RPMI7951 (cell line): ENCODE results near the gene TPMT. TPM values are rescaled to one million over a fixed set of nuclear protein-coding genes. Genes with fewer than 3 reads are reported as not detected.

Experiments
- DNase-seq: peaks from one replicate; pipeline ENCODE4 v3.0.0-alpha.2; 2012; ENCODE audit warnings: low read depth
- total RNA-seq: library from RNA; depleted of rRNA; stranded (reverse); fragments of >200 nt; shearing (Covaris generic); gene quantifications from 2 replicates; pipeline ENCODE4 v1.2.3, GENCODE V29; 2014

Gene TPMT
- total RNA-seq, 1 experiment from 2014 or later, result 26.8 TPM

- DNase-seq, result no peak
Measured at GRCh38 chr6:18117136-18117535, 37.7 kb downstream of the TPMT start.

- peak; percentile 68 for DNase-seq
Measured at GRCh38 chr6:18115356-18115755, 39.5 kb downstream of the TPMT start.

- DNase-seq, result no peak
Measured at GRCh38 chr6:18110162-18110561, 44.7 kb downstream of the TPMT start.

- no peak for DNase-seq
Measured at GRCh38 chr6:18107061-18107460, 47.8 kb downstream of the TPMT start.

- no peak for DNase-seq
Measured at GRCh38 chr6:18102783-18103509, 51.9 kb downstream of the TPMT start.

- no peak for DNase-seq
Measured at GRCh38 chr6:18101873-18102272, 53.0 kb downstream of the TPMT start.

DNA sequence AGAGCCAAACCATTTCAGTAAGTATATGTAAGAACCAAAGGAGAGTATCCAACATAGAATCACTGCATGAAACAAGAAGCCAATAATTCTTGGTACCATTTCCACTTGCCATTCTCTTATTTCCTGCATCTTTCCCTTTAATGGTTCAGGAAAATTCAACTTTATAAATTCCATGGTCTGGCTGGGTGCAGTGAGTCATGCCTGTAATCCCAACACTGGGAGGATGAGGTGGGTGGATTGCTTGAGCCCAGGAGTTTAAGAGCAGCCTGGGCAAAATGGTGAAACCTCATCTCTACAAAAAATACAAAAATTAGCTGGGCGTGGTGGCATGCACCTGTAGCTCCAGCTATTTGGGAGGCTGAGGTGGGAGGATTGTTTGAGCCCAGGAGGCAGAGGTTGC lies 53.6 kb downstream of the TPMT start:
- DNase-seq, result peak; percentile 31

GRCh38 chr6:18100296-18100695 lies 54.6 kb downstream of the TPMT start:
- no peak for DNase-seq

GRCh38 chr6:18099511-18099910 lies 55.4 kb downstream of the TPMT start:
- DNase-seq, result no peak

DNA sequence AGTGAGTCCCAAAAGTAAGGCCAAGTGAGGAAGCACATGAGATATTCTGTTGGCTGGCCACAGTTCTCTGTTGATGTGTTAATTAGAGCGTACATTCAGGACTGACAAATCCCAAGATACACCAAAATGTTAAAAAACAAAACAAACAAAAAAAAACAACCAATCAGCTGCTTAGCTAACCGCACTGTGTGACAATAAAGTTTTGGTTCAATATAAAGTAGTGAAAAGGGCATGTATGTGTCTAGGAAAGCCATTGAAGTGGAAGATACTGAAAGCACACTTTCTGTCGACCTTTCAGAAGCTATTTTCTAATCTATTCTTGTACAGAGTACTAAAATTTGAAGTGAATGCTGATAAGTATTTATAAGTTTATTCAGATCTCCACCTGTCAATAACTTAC lies 58.5 kb downstream of the TPMT start:
- no peak for DNase-seq

- no peak for DNase-seq
Measured at GRCh38 chr6:18091382-18091781, 63.5 kb downstream of the TPMT start.

- no peak for DNase-seq
Measured at GRCh38 chr6:18090349-18090786, 64.5 kb downstream of the TPMT start.

GRCh38 chr6:18088419-18089296 lies 66.2 kb downstream of the TPMT start:
- DNase-seq, result no peak

DNA sequence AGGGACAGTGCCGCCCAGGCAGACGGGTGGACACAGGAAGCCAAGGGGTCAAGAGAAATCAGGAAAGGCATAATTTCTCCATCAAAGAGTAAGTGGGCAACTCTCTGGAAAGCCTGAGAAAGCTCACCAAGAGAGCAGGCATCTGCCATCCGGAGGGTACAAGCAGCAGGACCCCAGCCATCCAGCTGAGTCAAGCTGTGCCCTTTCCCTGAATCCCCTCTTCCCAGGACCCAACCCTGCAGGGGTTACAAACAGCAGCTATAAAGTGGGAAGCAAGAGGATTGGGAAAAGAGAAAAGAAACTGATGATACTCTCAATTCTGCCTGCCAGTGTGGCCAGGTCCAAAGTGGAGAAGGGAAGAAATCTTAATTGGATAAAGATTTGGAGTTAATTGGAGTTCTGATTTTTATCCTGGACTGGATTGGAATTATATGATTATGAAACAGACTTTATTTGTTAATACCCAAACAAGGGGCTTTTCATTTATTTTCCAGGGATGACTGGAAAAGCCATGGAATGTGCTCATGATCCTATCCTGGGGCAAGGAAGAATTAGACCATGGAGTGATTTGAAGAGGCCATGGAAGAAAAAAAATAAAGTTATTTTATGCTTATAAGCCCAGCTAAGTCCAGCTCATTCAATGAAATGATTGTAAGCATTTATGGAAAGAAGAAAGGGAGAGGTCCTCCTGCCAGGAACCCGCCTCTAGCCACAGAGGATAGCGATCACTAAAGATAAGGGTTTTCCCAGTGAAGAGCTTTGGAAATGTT lies 67.3 kb downstream of the TPMT start:
- peak; percentile 49 for DNase-seq

GRCh38 chr6:18081025-18081668 lies 73.7 kb downstream of the TPMT start:
- DNase-seq, result no peak

DNA sequence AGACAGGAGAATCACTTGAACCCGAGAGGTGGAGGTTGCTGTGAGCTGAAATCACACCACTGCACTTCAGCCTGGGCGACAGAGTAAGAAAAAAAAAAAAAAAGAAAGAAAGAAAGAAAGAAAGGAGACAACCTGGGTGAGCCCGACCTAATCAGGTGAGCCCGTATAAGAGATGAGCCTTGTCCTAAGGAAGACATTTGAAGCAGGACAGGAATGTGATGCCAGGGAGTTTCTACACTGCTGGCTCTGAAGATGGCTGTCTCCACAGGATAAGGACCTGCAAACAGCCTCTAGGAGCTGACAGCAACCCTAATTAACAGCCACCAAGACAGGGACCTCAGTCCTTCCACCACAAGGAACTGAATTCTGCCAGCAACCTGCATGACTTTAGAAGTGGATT lies 74.3 kb downstream of the TPMT start:
- DNase-seq, result no peak

GRCh38 chr6:18078866-18079265 lies 76.0 kb downstream of the TPMT start:
- no peak for DNase-seq
